GM06990 (cell line): ENCODE measurements around the gene DGKH.

Experiments used
- DNase-seq: peaks from one replicate; pipeline ENCODE4 v3.0.0-alpha.2; 2011; ENCODE audit not compliant: insufficient read length; ENCODE audit errors: extremely low read depth
- H3K27me3 ChIP-seq: replicated peaks from 2 replicates; pipeline ENCODE4 v1.6.0; 2011; ENCODE audit warnings: low read length; ENCODE audit not compliant: control insufficient read depth, insufficient read depth
- H3K36me3 ChIP-seq: 2 replicates; pipeline ENCODE4 v1.5.1; 2011; ENCODE audit warnings: low read length; ENCODE audit not compliant: control insufficient read depth, insufficient read depth
- H3K4me3 ChIP-seq: replicated peaks from 2 replicates; pipeline ENCODE4 v1.5.1; 2011; ENCODE audit warnings: low read depth, mild to moderate bottlenecking, control low read depth, low read length
- CTCF ChIP-seq: IDR thresholded peaks from 2 replicates; pipeline ENCODE4 v1.5.1; 2011; ENCODE audit warnings: low read length, control low read depth, mild to moderate bottlenecking, inconsistent platforms; ENCODE audit not compliant: insufficient read depth, poor library complexity, severe bottlenecking

DGKH gene

GRCh38 chr13:42054798-42055499, 6.5 kb downstream of the DGKH start:
- no peak for DNase-seq
- no peaks in the 10 kb centered on the region for H3K27me3 ChIP-seq
- no peak for TF ChIP-seq CTCF
- no peaks in the 10 kb centered on the region; the same call in 1 of the 2 replicates for H3K36me3 ChIP-seq
- no peak overlapping the region for H3K4me3 ChIP-seq

DNA sequence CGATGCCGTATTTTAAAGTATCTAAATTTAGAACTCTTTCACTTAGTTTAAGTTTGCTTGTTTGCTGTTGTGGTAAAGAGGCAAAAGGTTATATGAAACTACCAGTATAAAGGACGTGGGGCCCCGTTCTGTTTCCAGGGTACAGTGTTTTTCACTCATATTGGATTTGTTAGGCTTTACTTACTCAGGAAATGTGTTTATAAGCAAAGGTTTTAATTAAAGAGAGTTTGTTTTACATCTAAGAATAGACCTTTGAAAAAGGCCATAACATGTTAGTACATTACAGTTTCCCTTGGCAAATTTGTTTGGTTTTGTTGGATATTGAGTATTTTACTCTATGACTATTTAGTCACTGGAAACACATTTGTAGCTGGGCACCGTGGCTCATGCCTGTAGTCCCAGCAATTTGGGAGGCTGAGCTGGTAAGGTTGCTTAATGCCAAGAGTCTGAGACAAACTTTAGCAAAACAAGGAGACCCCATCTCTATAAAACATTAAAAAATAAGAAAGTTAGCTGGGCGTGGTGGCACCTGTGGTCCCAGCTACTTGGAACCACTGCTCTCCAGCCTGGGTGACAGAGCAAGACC, 7.1 kb downstream of the DGKH start:
- DNase-seq = no peak

DNA sequence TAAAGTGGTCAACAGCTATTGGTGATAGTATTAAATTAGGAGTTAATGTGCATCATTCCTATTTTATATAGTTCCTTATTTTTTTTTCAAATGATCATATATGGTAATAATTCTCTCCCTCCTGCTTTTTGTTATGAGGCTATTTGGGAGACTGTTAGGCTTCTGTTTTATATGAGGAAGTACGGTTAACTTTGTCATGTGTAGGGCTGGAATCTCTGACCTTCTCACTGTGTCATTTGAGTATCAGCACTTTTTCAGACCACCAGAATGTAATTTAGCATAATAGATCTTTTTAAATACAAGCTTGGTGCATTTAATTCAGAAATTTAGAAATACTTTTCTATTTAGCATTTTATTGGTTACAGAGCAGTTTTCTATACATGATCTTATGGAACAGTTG, 7.7 kb downstream of the DGKH start:
- TF ChIP-seq CTCF = no peak
- Histone ChIP-seq H3K4me3 (no peak overlapping the region), H3K36me3 (no peaks in the 10 kb centered on the region; the same call in 1 of the 2 replicates), H3K27me3 (no peaks in the 10 kb centered on the region)
- DNase-seq = no peak

More for the DNA sequence above, 7.1 kb downstream of the DGKH start:
- Histone ChIP-seq H3K36me3 (no peaks in the 10 kb centered on the region; the same call in 1 of the 2 replicates), H3K4me3 (no peak overlapping the region), H3K27me3 (no peaks in the 10 kb centered on the region)
- no peak for TF ChIP-seq CTCF

DNA sequence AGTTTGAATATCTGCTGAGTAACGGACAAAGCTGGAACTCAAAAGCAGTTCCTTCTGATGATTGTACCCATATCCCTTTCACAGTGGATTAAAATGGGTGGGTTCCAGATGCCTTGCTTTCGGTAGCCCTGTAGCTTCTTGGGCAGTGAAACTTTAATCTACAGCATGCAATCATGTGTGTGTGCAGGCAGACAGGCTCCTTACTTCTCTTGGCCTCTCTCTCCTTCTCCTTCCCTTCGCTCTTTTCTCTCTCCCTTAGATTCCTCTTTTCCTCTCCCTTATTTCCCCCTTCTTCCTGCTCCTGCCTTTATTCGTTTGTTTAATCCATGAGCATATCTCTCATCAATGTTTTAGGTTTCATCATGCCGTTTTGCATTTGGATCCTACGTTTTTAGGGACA, 8.1 kb downstream of the DGKH start:
- Histone ChIP-seq H3K36me3 (no peaks in the 10 kb centered on the region; the same call in 1 of the 2 replicates), H3K4me3 (no peak overlapping the region), H3K27me3 (no peaks in the 10 kb centered on the region)
- no peak for TF ChIP-seq CTCF
- DNase-seq = no peak

GRCh38 chr13:42057918-42058530, 9.6 kb downstream of the DGKH start:
- Histone ChIP-seq H3K27me3 (no peaks in the 10 kb centered on the region), H3K36me3 (no peaks in the 10 kb centered on the region; the same call in 1 of the 2 replicates), H3K4me3 (no peak overlapping the region)
- no peak for DNase-seq
- no peak for TF ChIP-seq CTCF
